ENCODE data around the gene CNTN4. TPM values are rescaled to one million over a fixed set of nuclear protein-coding genes. Genes with fewer than 3 reads are reported as not detected.

CNTN4 gene
- total RNA-seq, 1 experiment from 2014 or later: 5.7 TPM

DNA sequence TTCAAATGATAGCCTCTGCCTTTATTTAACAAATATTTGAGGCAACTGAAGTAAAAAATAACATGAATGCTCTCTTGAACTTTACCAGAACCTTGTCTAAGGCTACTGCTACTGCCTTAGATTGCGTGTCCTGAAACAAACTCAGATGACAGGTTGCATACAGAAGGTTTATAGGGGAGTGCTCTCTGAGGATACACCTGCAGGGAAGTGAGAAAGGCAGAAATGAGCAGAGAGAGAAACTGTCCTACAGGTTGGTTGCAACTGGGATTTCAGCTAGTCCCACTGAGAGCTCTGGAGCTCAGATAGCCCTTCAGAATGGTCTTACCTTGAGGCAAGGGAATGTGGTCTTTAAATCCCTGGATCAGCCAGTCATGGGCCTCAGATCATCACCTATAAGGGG lies 846.0 kb downstream of the CNTN4 start:
- intact Hi-C loops (cut with micrococcal nuclease; ENCODE audit: unreplicated experiment): no loop called here
- Histone ChIP-seq H3K27ac (ENCODE audit: low read depth, low read length, poor library complexity, severe bottlenecking) (no peak overlapping the region), H3K4me1 (ENCODE audit: insufficient read depth, low read length, poor library complexity, severe bottlenecking) (no peaks in the 10 kb centered on the region), H3K4me3 (ENCODE audit: low read depth, low read length, poor library complexity, severe bottlenecking) (no peak overlapping the region), H3K9me3 (ENCODE audit: low read depth, low read length, poor library complexity, severe bottlenecking) (no peaks in the 10 kb centered on the region), H3K27me3 (replicated peaks; ENCODE audit: insufficient read depth, low read depth, low read length, poor library complexity) (no peaks in the 10 kb centered on the region), H3K36me3 (ENCODE audit: insufficient read depth, low read length, poor library complexity, severe bottlenecking) (no peaks in the 10 kb centered on the region)
- no peak for DNase-seq (ENCODE audit: low spot score)
- TF ChIP-seq, protein P1, sequence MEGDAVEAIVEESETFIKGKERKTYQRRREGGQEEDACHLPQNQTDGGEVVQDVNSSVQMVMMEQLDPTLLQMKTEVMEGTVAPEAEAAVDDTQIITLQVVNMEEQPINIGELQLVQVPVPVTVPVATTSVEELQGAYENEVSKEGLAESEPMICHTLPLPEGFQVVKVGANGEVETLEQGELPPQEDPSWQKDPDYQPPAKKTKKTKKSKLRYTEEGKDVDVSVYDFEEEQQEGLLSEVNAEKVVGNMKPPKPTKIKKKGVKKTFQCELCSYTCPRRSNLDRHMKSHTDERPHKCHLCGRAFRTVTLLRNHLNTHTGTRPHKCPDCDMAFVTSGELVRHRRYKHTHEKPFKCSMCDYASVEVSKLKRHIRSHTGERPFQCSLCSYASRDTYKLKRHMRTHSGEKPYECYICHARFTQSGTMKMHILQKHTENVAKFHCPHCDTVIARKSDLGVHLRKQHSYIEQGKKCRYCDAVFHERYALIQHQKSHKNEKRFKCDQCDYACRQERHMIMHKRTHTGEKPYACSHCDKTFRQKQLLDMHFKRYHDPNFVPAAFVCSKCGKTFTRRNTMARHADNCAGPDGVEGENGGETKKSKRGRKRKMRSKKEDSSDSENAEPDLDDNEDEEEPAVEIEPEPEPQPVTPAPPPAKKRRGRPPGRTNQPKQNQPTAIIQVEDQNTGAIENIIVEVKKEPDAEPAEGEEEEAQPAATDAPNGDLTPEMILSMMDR (conservative IDR thresholded peaks at IDR 0.05; ENCODE audit: low read depth, low read length): no peak
- TF ChIP-seq EZH2 (IDR thresholded peaks at IDR 0.05; ENCODE audit: borderline replicate concordance, low read depth, low read length, poor library complexity, severe bottlenecking): no peak
- POLR2A ChIA-PET (ENCODE audit: low non-redundant PET): no interaction called here
- no TSS peak for BruUV-seq (replicated peaks)
- CTCF ChIA-PET: interaction anchor here (0.7 kb wide), 1 partner anchor 226 kb away, joined by 5 read pairs; no protein-coding TSS in a partner anchor

DNA sequence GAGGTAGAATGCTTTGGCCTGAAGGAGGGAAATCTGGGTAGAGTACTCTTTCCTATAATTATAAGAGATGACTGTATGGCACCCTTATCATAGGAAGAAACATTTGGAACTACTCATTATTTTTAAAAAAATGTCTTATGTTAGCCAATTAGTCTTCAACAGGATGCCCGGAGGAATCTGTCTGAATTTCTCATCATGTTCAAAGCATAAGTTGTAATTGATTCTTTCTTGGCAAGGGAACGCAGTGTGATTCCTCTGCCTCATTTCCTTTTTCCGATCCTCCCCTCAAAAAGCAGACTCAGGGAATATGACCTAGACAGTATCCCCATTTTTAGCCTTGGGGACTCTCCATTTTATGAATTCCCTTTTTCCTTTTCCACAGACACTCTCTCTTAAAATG lies 846.5 kb downstream of the CNTN4 start:
- H3K4me3 ChIP-seq (ENCODE audit: low read depth, low read length, poor library complexity, severe bottlenecking): no peak overlapping the region
- H3K27ac ChIP-seq (ENCODE audit: low read depth, low read length, poor library complexity, severe bottlenecking): no peak overlapping the region
- H3K4me1 ChIP-seq (ENCODE audit: insufficient read depth, low read length, poor library complexity, severe bottlenecking): no peaks in the 10 kb centered on the region
- intact Hi-C loops (cut with micrococcal nuclease; ENCODE audit: unreplicated experiment): no loop called here
- BruUV-seq (replicated peaks): no TSS peak
- H3K9me3 ChIP-seq (ENCODE audit: low read depth, low read length, poor library complexity, severe bottlenecking): no peaks in the 10 kb centered on the region
- H3K36me3 ChIP-seq (ENCODE audit: insufficient read depth, low read length, poor library complexity, severe bottlenecking): no peaks in the 10 kb centered on the region
- DNase-seq (ENCODE audit: low spot score): no peak
- CTCF ChIA-PET: no interaction called here
- no peaks in the 10 kb centered on the region for H3K27me3 ChIP-seq (replicated peaks; ENCODE audit: insufficient read depth, low read depth, low read length, poor library complexity)
- TF ChIP-seq, protein P1 (conservative IDR thresholded peaks at IDR 0.05; ENCODE audit: low read depth, low read length): no peak
- no peak for TF ChIP-seq EZH2 (IDR thresholded peaks at IDR 0.05; ENCODE audit: borderline replicate concordance, low read depth, low read length, poor library complexity, severe bottlenecking)
- POLR2A ChIA-PET (ENCODE audit: low non-redundant PET): no interaction called here

DNA sequence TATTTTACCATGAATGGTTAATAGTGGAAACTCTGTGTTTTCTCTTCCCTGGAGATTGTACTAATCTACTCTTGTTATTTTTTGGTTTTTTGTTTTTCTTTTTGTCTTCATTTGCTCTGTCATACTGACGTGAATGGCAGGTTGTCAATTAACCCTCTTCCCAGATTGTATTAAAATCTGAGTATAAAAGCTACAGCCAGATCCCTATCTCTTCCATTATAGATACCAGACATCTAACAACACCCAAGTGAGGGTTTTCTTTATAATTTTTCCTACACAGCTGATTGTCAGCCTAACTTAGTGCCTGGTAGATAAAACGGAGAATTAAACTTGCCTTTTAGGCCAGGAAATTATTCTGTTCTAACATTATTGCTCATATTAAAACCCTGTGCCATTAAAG lies 848.9 kb downstream of the CNTN4 start:
- no peaks in the 10 kb centered on the region for H3K27me3 ChIP-seq (replicated peaks; ENCODE audit: insufficient read depth, low read depth, low read length, poor library complexity)
- no peaks in the 10 kb centered on the region for H3K4me1 ChIP-seq (ENCODE audit: insufficient read depth, low read length, poor library complexity, severe bottlenecking)
- no peak overlapping the region for H3K27ac ChIP-seq (ENCODE audit: low read depth, low read length, poor library complexity, severe bottlenecking)
- H3K4me3 ChIP-seq (ENCODE audit: low read depth, low read length, poor library complexity, severe bottlenecking): no peak overlapping the region
- no TSS peak for BruUV-seq (replicated peaks)
- intact Hi-C loops (cut with micrococcal nuclease; ENCODE audit: unreplicated experiment): no loop called here
- ChIA-PET POLR2A (ENCODE audit: low non-redundant PET) (no interaction called here), CTCF (no interaction called here)
- TF ChIP-seq, protein P1 (conservative IDR thresholded peaks at IDR 0.05; ENCODE audit: low read depth, low read length): no peak
- TF ChIP-seq EZH2 (IDR thresholded peaks at IDR 0.05; ENCODE audit: borderline replicate concordance, low read depth, low read length, poor library complexity, severe bottlenecking): no peak
- no peaks in the 10 kb centered on the region for H3K9me3 ChIP-seq (ENCODE audit: low read depth, low read length, poor library complexity, severe bottlenecking)
- H3K36me3 ChIP-seq (ENCODE audit: insufficient read depth, low read length, poor library complexity, severe bottlenecking): no peaks in the 10 kb centered on the region
- DNase-seq (ENCODE audit: low spot score): no peak

All from A673 (cell line).